Kidney epithelial cell (primary cell): ENCODE measurements around the gene CIC. TPM values are rescaled to one million over a fixed set of nuclear protein-coding genes. Genes with fewer than 3 reads are reported as not detected.

Experiments
- DNase-seq: peaks from one replicate; pipeline ENCODE4 v3.0.0-alpha.2; 2010; ENCODE audit warnings: low read depth
- H3K27me3 ChIP-seq: 2 replicates; pipeline ENCODE4 v1.6.0; 2011; ENCODE audit warnings: low read length; ENCODE audit not compliant: control insufficient read depth, insufficient read depth
- H3K36me3 ChIP-seq: 2 replicates; pipeline ENCODE4 v1.5.1; 2011; ENCODE audit warnings: low read length; ENCODE audit not compliant: control insufficient read depth, insufficient read depth
- H3K4me3 ChIP-seq: 2 replicates; pipeline ENCODE4 v1.5.1; 2011; ENCODE audit warnings: low read depth, mild to moderate bottlenecking, control low read depth, low read length
- CTCF ChIP-seq: IDR thresholded peaks from 2 replicates; pipeline ENCODE4 v1.5.1; 2011; ENCODE audit warnings: mild to moderate bottlenecking, moderate library complexity, low read length, control low read depth, inconsistent platforms; ENCODE audit not compliant: insufficient read depth, poor library complexity, severe bottlenecking
- total RNA-seq: library from RNA; depleted of rRNA; stranded (reverse); fragments of >200 nt; gene quantifications from 2 replicates; pipeline ENCODE4 v1.2.3, GENCODE V29; 2015

CIC gene
- total RNA-seq, 1 donor from 2014 or later: 41.7 TPM

GRCh38 chr19:42277821-42278451 is 8.9 kb downstream of the CIC start:
- H3K27me3 ChIP-seq: no peaks in the 10 kb centered on the region
- H3K4me3 ChIP-seq: no peak overlapping the region
- peaks cover 1% of the 10 kb centered on the region for H3K36me3 ChIP-seq
- TF ChIP-seq CTCF: no peak
- DNase-seq: no peak

GRCh38 chr19:42278452-42279154 is 9.6 kb downstream of the CIC start:
- Histone ChIP-seq H3K4me3 (no peak overlapping the region), H3K27me3 (no peaks in the 10 kb centered on the region), H3K36me3 (peaks cover 1% of the 10 kb centered on the region)
- no peak for TF ChIP-seq CTCF
- no peak for DNase-seq

DNA sequence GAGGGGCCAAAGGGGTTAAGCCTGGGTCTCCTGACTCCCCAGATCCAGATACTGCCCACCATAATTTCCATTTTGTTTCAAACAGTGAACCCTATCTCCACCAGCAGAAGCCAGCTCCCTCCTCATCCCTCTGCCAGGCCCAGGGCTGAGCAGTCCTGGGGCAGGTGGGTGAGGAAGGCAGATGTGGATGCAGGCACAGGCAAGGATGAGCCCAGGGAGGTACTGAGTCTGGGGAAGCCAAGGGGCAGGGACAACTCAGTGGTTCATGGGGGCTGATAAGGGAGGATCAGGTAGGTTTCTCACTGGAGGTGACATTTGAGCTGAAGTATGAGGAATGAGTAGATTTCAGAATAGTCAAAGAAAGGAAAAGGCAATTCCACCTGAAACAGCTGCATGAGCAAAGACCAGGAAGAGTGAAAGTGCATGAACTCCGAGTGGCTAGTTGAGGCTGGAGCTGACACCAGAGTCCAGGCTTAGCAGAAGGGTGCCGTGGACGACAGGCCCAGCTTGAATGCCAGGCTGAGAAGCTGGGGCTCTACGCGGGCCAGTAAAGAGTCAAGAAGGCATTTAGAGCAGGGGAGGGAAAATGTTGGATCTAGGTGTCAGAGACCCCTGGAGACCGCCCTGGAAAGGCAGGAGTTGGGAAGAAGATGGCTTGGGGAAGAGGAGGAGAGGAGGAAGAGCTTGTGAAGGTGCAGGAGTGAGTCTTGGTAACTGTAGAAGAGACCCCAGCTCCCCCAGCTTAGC is 10.3 kb downstream of the CIC start:
- Histone ChIP-seq H3K4me3 (peak overlapping the region; percentile 62), H3K36me3 (peaks cover 1% of the 10 kb centered on the region), H3K27me3 (no peaks in the 10 kb centered on the region)
- no peak for DNase-seq
- no peak for TF ChIP-seq CTCF

- Histone ChIP-seq H3K4me3 (peak overlapping the region; percentile 62), H3K36me3 (no peaks in the 10 kb centered on the region), H3K27me3 (no peaks in the 10 kb centered on the region)
- peak; percentile 88 for TF ChIP-seq CTCF
- DNase-seq: no peak
Observed at GRCh38 chr19:42279902-42280814, 11.1 kb downstream of the CIC start.

- Histone ChIP-seq H3K27me3 (no peaks in the 10 kb centered on the region), H3K4me3 (peak overlapping the region; percentile 62), H3K36me3 (no peaks in the 10 kb centered on the region)
- no peak for DNase-seq
- no peak for TF ChIP-seq CTCF
Observed at GRCh38 chr19:42280815-42281145, 11.7 kb downstream of the CIC start.
